Right atrium auricular region (tissue), 2 donors: Measurements from ENCODE around the gene SPAG9. TPM values are rescaled to one million over a fixed set of nuclear protein-coding genes. Genes with fewer than 3 reads are reported as not detected.
"Not testable (repeated sequence)": the region's sequence is repeated elsewhere in the genome, so short reads cannot be mapped to it uniquely, and the experiment has no call there.

Source experiments
- DNase-seq: peaks from one replicate; pipeline ENCODE4 v3.0.0-alpha.2; 2019; ENCODE audit warnings: low spot score
- H3K27ac ChIP-seq, 2 donors: fragments of 200-600 bp; sonication (generic); 1 replicate in 1 of 2; 2 replicates in 1 of 2; pipeline ENCODE4 v1.5.1; 2016 to 2019
- H3K27me3 ChIP-seq, 2 donors: fragments of 200-600 bp; sonication (generic); one replicate each; pipeline versions ENCODE4 v1.5.1 to v1.6.0; 2017 to 2019
- H3K36me3 ChIP-seq: fragments of 200-600 bp; sonication (generic); one replicate; pipeline ENCODE4 v1.5.1; 2016
- H3K4me1 ChIP-seq, 2 donors: fragments of 200-600 bp; sonication (generic); one replicate each; pipeline versions ENCODE4 v1.5.1 to v1.6.0; 2017 to 2019
- H3K4me3 ChIP-seq, 2 donors: fragments of 200-600 bp; sonication (generic); 1 replicate in 1 of 2; 2 replicates in 1 of 2; pipeline ENCODE4 v1.5.1; 2017 to 2019; ENCODE audit warnings: mild to moderate bottlenecking in 1 of 2, moderate library complexity in 1 of 2
- H3K9me3 ChIP-seq, 2 donors: fragments of 200-600 bp; sonication (generic); one replicate each; pipeline ENCODE4 v1.5.1; 2019
- total RNA-seq, 2 donors: library from RNA; depleted of rRNA; stranded (reverse); fragments of >200 nt; gene quantifications; one replicate each; pipeline ENCODE4 v1.1.0, GENCODE V29; 2016
- TF ChIP-seq, protein P1 (sequence below), 2 donors: fragments of 200-600 bp; sonication (generic); IDR thresholded peaks; one replicate each; pipeline ENCODE4 v1.5.1; 2019; ENCODE audit warnings: antibody characterized with exemption in 2 of 2

The SPAG9 gene
- total RNA-seq, 2 donors from 2014 or later = 56.4 to 56.5 TPM

DNA sequence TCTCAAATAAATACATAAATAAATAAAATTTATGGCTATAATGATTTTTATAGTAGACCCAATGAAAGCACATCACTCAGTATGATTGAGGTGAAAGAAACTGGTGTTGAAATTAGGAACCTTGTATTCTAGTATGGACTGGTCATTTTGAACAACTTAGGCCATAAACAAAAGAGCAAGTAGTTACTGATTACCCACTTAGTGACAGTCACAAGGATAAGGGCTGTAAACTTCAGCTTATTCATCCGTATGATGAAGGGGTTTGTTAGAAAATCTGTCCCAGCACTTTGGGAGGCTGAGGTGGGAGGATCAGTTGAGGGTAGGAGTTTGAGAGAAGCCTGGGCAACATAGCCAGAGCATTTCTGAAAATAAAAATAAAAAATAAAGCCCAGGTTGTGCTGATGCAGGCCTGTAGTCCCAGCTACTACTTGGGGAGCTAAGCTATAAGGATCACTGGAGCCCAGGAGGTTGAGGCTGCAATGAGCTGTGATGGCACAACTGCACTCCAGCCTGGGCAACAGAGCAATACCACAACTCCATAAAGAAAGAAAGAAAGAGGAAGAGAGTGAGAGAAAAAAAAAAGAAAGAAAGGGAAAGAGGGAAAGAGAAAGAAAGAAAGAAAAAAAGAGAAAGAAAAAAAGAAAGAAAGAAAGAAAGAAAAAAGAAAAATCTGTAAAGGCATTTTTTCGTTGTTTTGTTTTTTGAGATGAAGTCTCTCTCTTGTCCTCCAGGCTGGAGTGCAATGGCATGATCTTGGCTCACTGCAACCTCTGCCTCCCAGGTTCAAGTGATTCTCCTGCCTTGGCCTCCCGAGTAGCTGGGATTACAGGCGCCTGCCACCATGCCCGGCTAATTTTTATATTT, 4.2 kb upstream of the SPAG9 start:
- H3K4me3 ChIP-seq = no peak overlapping the region
- no peaks in the 10 kb centered on the region for H3K27me3 ChIP-seq
- no peak overlapping the region for H3K27ac ChIP-seq
- TF ChIP-seq, protein P1, sequence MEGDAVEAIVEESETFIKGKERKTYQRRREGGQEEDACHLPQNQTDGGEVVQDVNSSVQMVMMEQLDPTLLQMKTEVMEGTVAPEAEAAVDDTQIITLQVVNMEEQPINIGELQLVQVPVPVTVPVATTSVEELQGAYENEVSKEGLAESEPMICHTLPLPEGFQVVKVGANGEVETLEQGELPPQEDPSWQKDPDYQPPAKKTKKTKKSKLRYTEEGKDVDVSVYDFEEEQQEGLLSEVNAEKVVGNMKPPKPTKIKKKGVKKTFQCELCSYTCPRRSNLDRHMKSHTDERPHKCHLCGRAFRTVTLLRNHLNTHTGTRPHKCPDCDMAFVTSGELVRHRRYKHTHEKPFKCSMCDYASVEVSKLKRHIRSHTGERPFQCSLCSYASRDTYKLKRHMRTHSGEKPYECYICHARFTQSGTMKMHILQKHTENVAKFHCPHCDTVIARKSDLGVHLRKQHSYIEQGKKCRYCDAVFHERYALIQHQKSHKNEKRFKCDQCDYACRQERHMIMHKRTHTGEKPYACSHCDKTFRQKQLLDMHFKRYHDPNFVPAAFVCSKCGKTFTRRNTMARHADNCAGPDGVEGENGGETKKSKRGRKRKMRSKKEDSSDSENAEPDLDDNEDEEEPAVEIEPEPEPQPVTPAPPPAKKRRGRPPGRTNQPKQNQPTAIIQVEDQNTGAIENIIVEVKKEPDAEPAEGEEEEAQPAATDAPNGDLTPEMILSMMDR (IDR thresholded peaks at IDR 0.05) = no peak
- H3K9me3 ChIP-seq = no peaks in the 10 kb centered on the region
- peaks cover 0 to 4% of the 10 kb centered on the region in 2 donors for H3K4me1 ChIP-seq
- DNase-seq = no peak
- no peaks in the 10 kb centered on the region for H3K36me3 ChIP-seq

DNA sequence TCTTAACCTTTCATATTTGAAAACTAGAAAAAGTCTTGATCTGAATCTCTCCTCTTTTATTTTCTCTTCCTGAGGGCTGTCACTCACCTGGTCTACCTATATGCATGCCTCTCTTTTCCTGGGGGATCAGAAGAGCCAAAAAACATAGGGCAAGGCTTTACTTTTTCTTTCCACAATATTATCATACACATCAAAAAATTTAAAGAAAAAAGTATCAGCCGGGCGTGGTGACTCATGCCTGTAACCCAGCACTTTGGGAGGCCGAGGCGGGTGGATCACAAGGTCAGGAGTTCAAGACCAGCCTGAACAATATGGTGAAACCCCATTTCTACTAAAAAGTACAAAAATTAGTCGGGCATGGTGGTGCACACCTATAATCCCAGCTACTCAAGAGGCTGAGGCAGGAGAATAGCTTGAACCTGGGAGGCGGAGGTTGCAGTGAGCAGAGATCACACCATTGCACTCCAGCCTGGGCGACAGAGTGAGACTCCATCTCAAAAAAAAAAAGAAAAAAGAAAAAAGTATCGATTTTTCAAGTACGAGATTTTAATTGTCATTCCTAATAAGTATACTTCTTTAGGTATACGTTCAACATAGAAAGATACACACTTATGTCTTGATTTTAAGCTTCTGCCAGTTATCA, 1.9 kb upstream of the SPAG9 start:
- H3K27ac ChIP-seq = peak overlapping the region; percentile 97 to 100
- H3K4me3 ChIP-seq = not testable (repeated sequence)

DNA sequence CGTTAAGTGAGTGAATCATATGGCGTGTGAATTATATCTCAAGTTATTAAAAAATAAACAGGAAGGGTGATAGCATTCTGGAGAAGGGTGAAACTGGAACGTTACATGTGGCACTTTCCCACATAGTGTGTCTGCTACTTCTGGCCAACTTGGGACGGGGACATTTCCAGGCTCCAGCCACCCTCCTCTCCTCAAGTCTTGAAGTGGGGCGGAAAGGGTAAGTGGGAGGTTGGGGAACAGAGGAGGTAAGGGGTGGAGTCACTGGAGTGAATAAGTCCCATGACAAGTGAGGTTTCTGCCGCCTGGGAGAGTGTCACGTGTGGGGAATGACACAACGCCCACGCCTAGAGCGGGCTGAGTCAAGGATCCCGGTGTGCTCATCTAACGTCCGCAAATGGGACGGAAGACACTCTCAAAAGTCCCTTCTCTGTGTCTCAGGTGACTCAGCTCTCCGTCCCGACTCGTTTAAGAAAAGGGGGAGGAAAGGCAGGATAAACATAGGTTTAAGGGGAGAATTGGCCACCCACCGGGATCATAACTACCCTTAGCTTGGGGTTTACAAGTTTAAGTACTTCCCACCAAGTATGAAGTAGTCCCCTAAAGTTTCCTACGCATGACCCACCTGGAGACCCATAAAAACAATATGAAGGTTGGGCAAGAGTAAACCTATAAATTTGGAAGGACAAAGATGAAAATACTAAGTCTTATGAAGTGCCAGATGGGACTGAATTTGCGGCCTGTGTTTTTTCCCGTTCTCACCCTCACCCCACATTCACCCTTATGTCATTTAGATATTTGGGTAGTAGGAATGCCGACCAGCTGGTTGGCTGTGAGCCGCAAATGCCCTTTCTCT, 1.2 kb upstream of the SPAG9 start:
- Histone ChIP-seq H3K4me3 (peak overlapping the region; percentile 39 to 93), H3K9me3 (no peaks in the 10 kb centered on the region), H3K4me1 (peaks cover 0 to 28% of the 10 kb centered on the region in 2 donors), H3K27ac (peak overlapping the region; percentile 97 to 100), H3K27me3 (no peaks in the 10 kb centered on the region), H3K36me3 (no peaks in the 10 kb centered on the region)
- DNase-seq = peak; percentile 98
- TF ChIP-seq, protein P1 (IDR thresholded peaks at IDR 0.05) = no peak

More for the DNA sequence above, 1.9 kb upstream of the SPAG9 start:
- H3K9me3 ChIP-seq, DNase-seq, H3K36me3 ChIP-seq, H3K27me3 ChIP-seq: not testable (repeated sequence)
- peaks cover 0 to 24% of the 10 kb centered on the region in 2 donors for H3K4me1 ChIP-seq

DNA sequence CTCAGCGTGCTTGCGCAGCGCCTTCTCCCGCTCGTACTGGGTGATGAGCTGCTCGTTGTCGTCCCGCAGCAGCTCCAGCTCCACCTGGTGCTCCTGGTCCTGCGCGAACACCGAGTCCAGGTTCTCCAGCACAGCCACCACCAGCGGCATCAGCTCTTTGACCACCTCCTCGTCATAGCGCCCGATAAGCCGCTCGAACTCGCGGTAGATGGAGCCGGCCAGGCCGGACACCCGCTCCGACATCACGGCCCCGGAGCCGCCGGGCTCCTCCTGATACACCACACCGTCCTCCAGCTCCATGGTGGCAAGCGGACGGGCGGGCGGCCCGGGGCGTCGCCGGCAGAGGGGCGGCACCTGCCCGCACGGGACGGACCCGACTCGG, 320 bp downstream of the SPAG9 start:
- H3K27ac ChIP-seq = peak overlapping the region; percentile 100
- no peaks in the 10 kb centered on the region for H3K27me3 ChIP-seq
- H3K4me1 ChIP-seq = peaks cover 0 to 37% of the 10 kb centered on the region in 2 donors
- peak; percentile 70 for DNase-seq
- H3K9me3 ChIP-seq = no peaks in the 10 kb centered on the region
- H3K4me3 ChIP-seq = peak overlapping the region; percentile 93 to 97
- no peaks in the 10 kb centered on the region for H3K36me3 ChIP-seq
- TF ChIP-seq, protein P1 (IDR thresholded peaks at IDR 0.05) = no peak

DNA sequence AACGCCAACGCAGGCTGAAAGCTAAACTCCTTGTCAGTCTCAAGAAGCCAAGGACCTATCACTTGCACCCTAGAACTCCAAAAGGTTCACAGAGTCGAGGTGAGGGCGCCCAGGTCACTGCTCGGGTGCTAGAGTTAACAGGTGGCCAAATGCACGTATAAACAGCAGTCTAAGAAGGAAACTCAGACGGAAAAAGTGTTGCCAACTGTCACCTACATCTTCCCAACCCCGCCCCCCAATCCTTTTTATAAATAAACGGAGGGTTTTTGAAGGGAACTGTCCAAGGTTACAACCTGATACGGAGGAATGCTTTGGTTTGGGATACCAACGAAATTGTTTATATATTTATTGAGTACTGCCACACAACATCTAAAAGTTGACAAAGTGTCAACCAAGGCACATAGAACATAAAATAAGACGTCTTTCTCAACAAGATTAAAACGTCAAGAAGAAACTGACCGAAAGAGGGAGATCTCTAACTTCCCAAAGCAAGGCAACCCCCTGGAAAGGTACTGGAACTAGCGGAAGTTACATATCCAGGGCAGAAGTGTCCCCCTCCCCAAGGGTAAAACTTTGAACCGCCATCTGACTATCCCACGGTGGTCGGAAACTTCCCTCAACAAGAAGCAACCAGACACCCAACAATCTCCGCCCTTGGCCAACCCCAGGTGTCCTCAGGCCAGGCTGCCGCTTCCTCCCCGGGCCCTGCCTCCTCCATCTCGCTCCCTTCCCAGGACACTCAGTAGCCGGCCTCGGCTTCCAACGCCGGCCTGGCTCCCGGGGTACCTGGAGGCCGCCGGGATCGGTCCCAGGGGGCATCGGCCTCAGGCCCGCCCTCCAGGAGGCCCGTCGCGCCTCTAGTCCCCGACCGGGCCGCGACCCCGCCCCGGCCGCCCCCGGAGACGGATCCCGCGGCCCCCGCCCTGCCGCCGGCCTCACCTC, 982 bp downstream of the SPAG9 start:
- DNase-seq = peak; percentile 63
- Histone ChIP-seq H3K4me3 (peak overlapping the region; percentile 93 to 97), H3K27me3 (no peaks in the 10 kb centered on the region), H3K36me3 (no peaks in the 10 kb centered on the region), H3K4me1 (peaks cover 0 to 37% of the 10 kb centered on the region in 2 donors), H3K9me3 (no peaks in the 10 kb centered on the region), H3K27ac (peak overlapping the region; percentile 100)
- TF ChIP-seq, protein P1 (IDR thresholded peaks at IDR 0.05) = peak in 1 of 2 donors; percentile 52
